Ishikawa (cell line): ENCODE data around the gene SLC31A2.

Experiments
- CEBPB ChIP-seq: IDR thresholded peaks from 2 replicates; pipeline ENCODE4 v1.6.1; 2012
- CREB1 ChIP-seq: IDR thresholded peaks from 2 replicates; pipeline ENCODE4 v1.6.1; 2012; ENCODE audit warnings: low read depth
- EGR1 ChIP-seq: IDR thresholded peaks from 2 replicates; pipeline ENCODE4 v1.6.1; 2012
- EP300 ChIP-seq: IDR thresholded peaks from 2 replicates; pipeline ENCODE4 v1.6.1; 2012; ENCODE audit warnings: borderline replicate concordance
- FOXM1 ChIP-seq: IDR thresholded peaks from 2 replicates; pipeline ENCODE4 v1.6.1; 2012; ENCODE audit warnings: low read depth, borderline replicate concordance
- MAX ChIP-seq: IDR thresholded peaks from 2 replicates; pipeline ENCODE4 v1.6.1; 2012
- NFIC ChIP-seq: IDR thresholded peaks from 2 replicates; pipeline ENCODE4 v1.6.1; 2012
- RAD21 ChIP-seq: IDR thresholded peaks from 2 replicates; pipeline ENCODE4 v1.6.1; 2012; ENCODE audit warnings: low read depth
- REST ChIP-seq: IDR thresholded peaks from 2 replicates; pipeline ENCODE4 v1.6.1; 2012; ENCODE audit warnings: low read depth, mild to moderate bottlenecking
- TAF1 ChIP-seq: IDR thresholded peaks from 2 replicates; pipeline ENCODE4 v1.6.1; 2012; ENCODE audit warnings: low read depth, mild to moderate bottlenecking
- TCF12 ChIP-seq: IDR thresholded peaks from 2 replicates; pipeline ENCODE4 v1.6.1; 2012; ENCODE audit warnings: low read depth
- TEAD4 ChIP-seq: IDR thresholded peaks from 2 replicates; pipeline ENCODE4 v1.6.1; 2012
- USF1 ChIP-seq: IDR thresholded peaks from 2 replicates; pipeline ENCODE4 v1.6.1; 2012
- YY1 ChIP-seq: IDR thresholded peaks from 2 replicates; pipeline ENCODE4 v1.6.1; 2012; ENCODE audit warnings: low read depth
- ZBTB7A ChIP-seq: IDR thresholded peaks from 2 replicates; pipeline ENCODE4 v1.6.1; 2012; ENCODE audit warnings: low read depth

SLC31A2 gene

GRCh38 chr9:113152699-113153098 lies 1.9 kb downstream of the SLC31A2 start:
- TF ChIP-seq REST (no peak), CEBPB (no peak), TEAD4 (no peak), YY1 (no peak), EGR1 (no peak), CREB1 (no peak), EP300 (no peak), RAD21 (no peak), TAF1 (no peak), USF1 (no peak), TCF12 (no peak), ZBTB7A (no peak), FOXM1 (no peak)

GRCh38 chr9:113153599-113153998 lies 2.8 kb downstream of the SLC31A2 start:
- TF ChIP-seq FOXM1 (no peak), TCF12 (no peak), RAD21 (no peak), EP300 (no peak), TEAD4 (no peak), REST (no peak), NFIC (no peak), CREB1 (no peak), YY1 (no peak), EGR1 (no peak), CEBPB (no peak), MAX (no peak)

- TF ChIP-seq TCF12 (no peak), EGR1 (no peak), TAF1 (no peak), TEAD4 (no peak), YY1 (no peak), REST (no peak), CREB1 (no peak), CEBPB (no peak), USF1 (no peak), EP300 (no peak), RAD21 (no peak), MAX (no peak), FOXM1 (no peak), ZBTB7A (no peak), NFIC (no peak)
Observed at GRCh38 chr9:113154471-113154870, 3.7 kb downstream of the SLC31A2 start.

- TF ChIP-seq TEAD4, result no peak
- no peak for TF ChIP-seq TCF12
- no peak for TF ChIP-seq ZBTB7A
- TF ChIP-seq YY1, result no peak
- TF ChIP-seq CREB1, result no peak
- no peak for TF ChIP-seq USF1
- TF ChIP-seq CEBPB, result no peak
- TF ChIP-seq MAX, result no peak
- no peak for TF ChIP-seq RAD21
- no peak for TF ChIP-seq FOXM1
- no peak for TF ChIP-seq NFIC
- no peak for TF ChIP-seq TAF1
- no peak for TF ChIP-seq EP300
- no peak for TF ChIP-seq REST
- TF ChIP-seq EGR1, result no peak
Observed at GRCh38 chr9:113154946-113155345, 4.1 kb downstream of the SLC31A2 start.
